ENCODE data around the gene IL17REL.

Gene IL17REL

GRCh38 chr22:50046481-50047245 lies 34.1 kb upstream of the IL17REL start:
- no peak for DNase-seq (ENCODE audit: low read depth in 2 of 2, low spot score in 1 of 2)

DNA sequence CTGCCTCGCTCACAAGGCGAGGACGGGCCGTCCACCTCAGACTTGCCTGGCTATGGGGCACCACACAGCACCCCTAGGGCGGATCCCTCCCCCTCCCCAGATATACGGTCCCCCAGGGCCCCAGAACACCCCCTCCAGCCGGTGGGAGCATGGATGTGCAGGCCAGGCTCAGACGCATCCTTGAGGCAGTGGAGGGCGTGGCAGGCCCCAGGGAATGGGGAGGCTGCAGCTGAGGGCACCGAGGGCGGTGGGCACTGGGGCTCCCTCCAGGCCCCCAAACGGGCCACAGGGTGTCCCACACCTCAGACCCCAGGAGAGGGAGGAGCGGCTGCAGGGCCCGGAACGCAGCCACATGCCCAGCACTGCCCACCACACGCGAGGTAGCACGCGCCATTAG lies 33.5 kb upstream of the IL17REL start:
- no peak for DNase-seq (ENCODE audit: low read depth in 2 of 2, low spot score in 1 of 2)

DNA sequence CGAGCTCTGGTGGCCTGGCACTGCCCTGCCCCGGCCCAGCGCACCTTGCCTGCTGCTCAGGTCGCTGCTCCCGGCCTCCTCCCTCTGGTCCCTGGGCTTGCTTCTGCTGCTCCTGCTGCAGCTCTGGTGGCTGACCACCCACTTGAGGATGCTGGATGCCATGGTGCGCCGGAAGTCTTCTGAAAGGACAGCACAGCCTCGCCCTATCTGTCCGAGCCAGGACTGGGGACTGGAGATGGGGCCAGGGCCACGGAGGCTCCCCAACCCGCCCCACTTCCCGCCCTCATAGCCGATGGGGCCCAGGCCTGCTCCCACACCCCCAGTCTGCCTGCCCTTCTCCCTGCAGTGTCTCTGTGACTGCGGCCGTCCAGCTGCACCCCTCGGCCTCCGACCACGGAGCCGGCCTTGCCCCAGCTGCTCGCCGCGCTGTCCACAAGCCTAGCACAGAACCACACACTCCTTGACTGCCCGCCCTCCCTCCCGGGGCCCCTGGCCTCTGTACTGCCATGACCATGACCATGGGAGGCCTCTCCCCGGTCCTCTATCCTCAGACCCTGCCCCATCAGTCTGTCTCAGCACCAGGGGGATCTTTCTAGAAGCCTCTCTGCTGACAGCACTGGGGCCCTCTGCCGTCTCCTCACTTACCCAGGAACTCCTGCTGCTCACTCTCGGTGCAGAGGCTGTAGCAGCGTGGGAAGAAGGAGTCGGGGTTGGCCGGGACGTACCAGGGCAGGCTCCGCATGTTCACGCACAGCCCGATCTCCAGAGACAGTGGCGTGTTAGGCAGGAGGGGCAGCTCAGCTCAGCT lies 32.9 kb upstream of the IL17REL start:
- no peak for DNase-seq (ENCODE audit: low read depth in 2 of 2, low spot score in 1 of 2)

DNA sequence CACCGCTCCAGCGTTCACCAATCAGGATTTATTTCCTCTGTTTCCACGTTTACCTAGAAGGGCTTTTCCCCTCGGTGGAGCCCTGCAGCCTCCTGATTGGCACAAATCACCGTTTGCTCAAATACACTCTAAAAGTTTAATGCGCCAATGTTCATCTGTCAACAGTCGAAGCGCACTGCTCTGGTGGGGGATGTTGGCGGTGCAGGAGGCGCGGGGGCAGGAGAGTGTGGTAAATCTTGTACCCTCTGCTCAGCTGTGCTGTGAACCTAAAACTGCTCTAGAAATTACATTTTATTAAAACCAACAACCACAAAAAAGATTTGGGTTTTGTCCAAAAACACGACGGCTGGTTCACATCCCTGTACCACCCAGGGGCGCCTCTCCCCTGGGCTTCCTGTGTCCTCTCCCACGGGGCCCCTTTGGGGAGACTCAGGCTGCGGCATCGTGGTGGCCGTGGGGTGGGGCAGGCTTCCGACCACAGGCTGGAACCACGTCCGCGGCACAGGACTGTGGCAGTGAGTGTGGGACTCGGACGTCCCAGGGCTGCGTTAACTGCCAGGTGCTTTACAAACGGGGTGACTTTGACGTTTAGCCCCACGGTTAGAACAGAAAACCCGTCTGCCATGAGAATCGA lies 32.0 kb upstream of the IL17REL start:
- DNase-seq (ENCODE audit: low read depth in 2 of 2, low spot score in 1 of 2) = no peak

- no peak for DNase-seq (ENCODE audit: low read depth in 2 of 2, low spot score in 1 of 2)
These were observed 28.9 kb upstream of the IL17REL start for GRCh38 chr22:50041361-50042065.

- no peak for DNase-seq (ENCODE audit: low read depth in 2 of 2, low spot score in 1 of 2)
These were observed 28.2 kb upstream of the IL17REL start for GRCh38 chr22:50040717-50041116.

GRCh38 chr22:50039669-50040443 lies 27.3 kb upstream of the IL17REL start:
- no peak for DNase-seq (ENCODE audit: low read depth in 2 of 2, low spot score in 1 of 2)

GRCh38 chr22:50035976-50036724 lies 23.6 kb upstream of the IL17REL start:
- no peak for DNase-seq (ENCODE audit: low read depth in 2 of 2, low spot score in 1 of 2)

GRCh38 chr22:50035131-50035881 lies 22.7 kb upstream of the IL17REL start:
- no peak for DNase-seq (ENCODE audit: low read depth in 2 of 2, low spot score in 1 of 2)

DNA sequence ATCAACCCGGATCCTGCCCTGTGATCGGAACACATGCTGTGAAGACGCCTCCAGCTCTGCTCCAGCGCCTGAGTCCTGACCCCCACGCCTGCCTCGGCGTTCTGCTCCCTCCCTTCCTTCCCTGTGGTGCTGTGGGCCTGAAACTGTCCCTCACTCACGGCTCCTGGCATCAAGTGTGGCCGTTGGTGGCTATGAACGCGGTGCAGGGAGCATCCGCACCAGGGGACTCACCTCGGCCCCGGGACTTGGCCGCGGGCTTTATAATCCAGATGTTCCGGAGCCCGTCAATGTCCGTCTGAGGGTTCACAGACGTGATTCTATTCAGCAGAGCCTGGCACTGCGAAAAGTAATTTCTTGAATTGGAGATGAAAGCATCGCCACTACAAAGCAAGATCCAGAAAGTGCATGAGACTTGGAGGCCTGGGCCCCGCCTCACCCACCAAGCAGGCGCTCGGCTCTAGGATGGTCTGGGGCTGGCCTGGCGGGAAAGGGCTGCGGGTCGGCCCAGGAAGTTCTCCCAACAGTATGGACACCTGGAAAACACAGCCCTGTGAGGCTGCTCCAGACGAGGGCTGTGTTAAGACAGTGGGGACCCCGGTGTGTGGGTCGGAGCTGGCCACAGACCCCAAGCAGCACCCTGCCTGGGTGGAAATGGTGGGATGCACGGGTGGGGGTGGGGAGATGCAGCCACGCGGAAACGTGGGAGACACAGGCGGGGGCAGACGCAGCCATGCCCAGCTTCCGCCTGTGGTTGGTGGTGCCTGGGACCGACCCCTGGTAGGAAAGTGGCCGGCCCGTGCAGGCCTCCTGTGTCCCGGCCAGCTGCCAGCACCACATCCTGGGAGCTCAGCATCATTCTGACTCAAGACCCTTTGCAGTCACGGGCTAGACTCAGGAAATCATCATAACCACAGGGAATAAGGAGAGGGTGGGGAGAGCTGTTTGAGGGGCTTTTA lies 21.8 kb upstream of the IL17REL start:
- DNase-seq (ENCODE audit: low read depth in 2 of 2, low spot score in 1 of 2) = no peak

GRCh38 chr22:50032941-50033601 lies 20.5 kb upstream of the IL17REL start:
- DNase-seq (ENCODE audit: low read depth in 2 of 2, low spot score in 1 of 2) = no peak

DNA sequence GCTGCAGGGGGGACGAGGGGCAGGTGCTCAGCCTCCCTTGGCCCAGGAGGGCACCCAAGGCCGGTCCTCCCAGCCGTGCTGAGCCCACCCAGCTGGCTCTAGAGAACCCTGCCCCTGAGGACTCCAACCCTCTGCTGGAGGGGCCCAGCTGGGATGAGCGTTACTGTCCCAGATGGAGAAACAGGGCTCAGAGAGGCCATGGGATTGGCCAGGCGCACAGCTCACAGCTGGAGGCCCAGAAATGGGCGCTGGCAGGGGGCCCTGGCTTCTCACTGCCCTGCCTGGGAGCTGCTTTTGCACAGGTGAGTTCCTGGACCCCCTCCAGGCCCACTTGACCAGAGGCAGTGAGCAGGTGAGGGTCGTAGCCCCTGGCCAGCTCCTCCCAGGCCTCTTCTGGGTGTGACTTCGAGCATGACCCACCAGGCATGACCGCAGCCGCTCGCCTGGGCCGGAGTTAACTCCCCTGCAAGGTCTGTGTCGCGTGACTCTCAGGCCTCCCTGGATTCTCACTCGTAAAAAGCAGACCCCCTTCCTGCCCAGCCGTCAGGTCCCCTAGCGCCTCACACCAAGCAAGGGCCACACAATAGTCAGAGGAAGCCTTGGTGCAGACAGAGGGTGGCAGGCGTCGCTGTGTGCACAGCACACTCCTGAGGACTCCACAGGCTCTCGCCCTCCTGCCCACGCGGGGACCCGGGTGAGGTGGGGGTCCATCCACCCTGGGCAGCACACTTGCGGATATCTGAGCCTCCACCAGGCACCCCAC lies 19.7 kb upstream of the IL17REL start:
- DNase-seq (ENCODE audit: low read depth in 2 of 2, low spot score in 1 of 2) = no peak

- DNase-seq (ENCODE audit: low read depth in 2 of 2, low spot score in 1 of 2) = no peak
These were observed 18.9 kb upstream of the IL17REL start for GRCh38 chr22:50031189-50032091.

- DNase-seq (ENCODE audit: low read depth in 2 of 2, low spot score in 1 of 2) = peak; percentile 50 to 69
These were observed 18.0 kb upstream of the IL17REL start for GRCh38 chr22:50030297-50031188.
